Activated CD8-positive, alpha-beta T cell treated with anti-CD3 and anti-CD28 coated beads for 36 hours (primary cell): ENCODE results near the gene LIPT1. TPM values are rescaled to one million over a fixed set of nuclear protein-coding genes. Genes with fewer than 3 reads are reported as not detected.

Experiments
- ATAC-seq: fragments of 200-7000 bp; cut with Tn5 transposase; one replicate; pipeline ENCODE4 v1.10.0; 2021; ENCODE audit warnings: mild to moderate bottlenecking, moderate library complexity
- CTCF ChIA-PET: fragments of 350-600 bp; sonication (Branson Sonifier 250); formaldehyde crosslinking; loops from one replicate; lab custom pipeline; 2021; ENCODE audit warnings: antibody characterized with exemption; lab: Charles Lee
- POLR2A ChIA-PET: fragments of 350-600 bp; sonication (Branson Sonifier 250); formaldehyde crosslinking; loops from one replicate; lab custom pipeline; 2021; ENCODE audit warnings: antibody characterized with exemption; lab: Charles Lee
- DNase-seq: peaks from one replicate; pipeline ENCODE4 v3.0.0-alpha.2; 2020
- H3K27ac Mint-ChIP-seq: one replicate; pipeline ENCODE4 v1.8.0; 2021; ENCODE audit warnings: mild to moderate bottlenecking, mixed read lengths
- H3K27me3 Mint-ChIP-seq: one replicate; pipeline ENCODE4 v1.8.0; 2021; ENCODE audit warnings: mixed read lengths
- H3K36me3 Mint-ChIP-seq: one replicate; pipeline ENCODE4 v1.8.0; 2021; ENCODE audit warnings: low read depth, mixed read lengths
- H3K4me1 Mint-ChIP-seq: one replicate; pipeline ENCODE4 v1.8.0; 2021; ENCODE audit warnings: low read depth, mixed read lengths
- H3K4me3 Mint-ChIP-seq: one replicate; pipeline ENCODE4 v1.8.0; 2021; ENCODE audit warnings: mild to moderate bottlenecking, moderate library complexity, mixed read lengths
- H3K9me3 Mint-ChIP-seq: one replicate; pipeline ENCODE4 v1.8.0; 2021; ENCODE audit warnings: mixed read lengths
- intact Hi-C: fragments of 100-400 bp; cut with micrococcal nuclease; formaldehyde crosslinking; loops from one replicate; pipeline ENCODE4 v1.10.0; 2022
- total RNA-seq, 2 experiments: library from RNA; stranded (reverse); gene quantifications; one replicate each; pipeline ENCODE4 v1.2.3, GENCODE V29; 2021
- TF ChIP-seq, protein P1 (sequence below): fragments of 200-600 bp; IDR thresholded peaks from one replicate; pipeline ENCODE4 v1.8.0; 2022; ENCODE audit warnings: antibody characterized with exemption, mild to moderate bottlenecking

Gene LIPT1
- total RNA-seq, 2 experiments from 2014 or later = 3.3 to 6.0 TPM

DNA sequence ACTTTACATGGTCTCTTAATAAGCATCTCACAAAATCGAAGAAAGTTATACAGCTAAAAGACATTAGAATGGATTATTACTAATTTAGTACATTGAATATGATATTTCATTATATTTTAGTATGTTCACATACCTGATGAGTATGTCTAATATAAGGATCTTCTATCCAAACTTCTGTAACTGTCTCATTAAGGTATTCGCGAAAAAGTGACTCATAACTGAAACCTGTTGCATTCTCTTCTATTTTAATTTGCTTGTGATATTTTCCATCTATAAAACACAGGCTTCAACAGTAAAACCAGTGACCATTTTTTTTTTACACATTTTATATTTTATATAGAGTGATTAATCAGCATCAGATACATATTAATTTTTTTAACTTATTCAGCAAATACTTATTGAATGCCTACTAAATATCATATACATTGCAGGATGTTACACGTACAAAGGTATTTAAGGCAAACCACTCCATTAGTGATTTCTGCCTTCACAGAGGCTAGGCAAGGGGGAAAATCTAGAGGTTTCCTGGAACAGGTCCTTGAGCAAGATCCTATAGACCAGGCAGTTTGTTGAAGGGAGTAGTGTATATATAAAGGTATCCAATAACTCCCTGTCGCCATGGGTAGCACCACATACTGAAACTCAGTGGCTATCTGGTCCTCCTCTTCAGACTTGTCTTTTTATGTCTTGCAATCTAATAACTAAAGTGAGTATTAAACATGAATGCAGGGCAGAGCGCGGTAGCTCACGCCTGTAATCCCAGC is 16.8 kb downstream of the LIPT1 start:
- peak; percentile 45 for ATAC-seq
- H3K27ac Mint-ChIP-seq = peak overlapping the region; percentile 82
- H3K36me3 Mint-ChIP-seq = peaks cover 33% of the 10 kb centered on the region
- H3K4me3 Mint-ChIP-seq = no peak overlapping the region
- POLR2A ChIA-PET = interaction anchor here (0.6 to 0.8 kb wide), 3 partner anchors 9 to 1165 kb away, joined by 3 read pairs; no protein-coding TSS in a partner anchor
- H3K9me3 Mint-ChIP-seq = no peaks in the 10 kb centered on the region
- intact Hi-C loops = no loop called here
- CTCF ChIA-PET = no interaction called here
- peaks cover 39% of the 10 kb centered on the region for H3K4me1 Mint-ChIP-seq
- DNase-seq = no peak
- TF ChIP-seq, protein P1, sequence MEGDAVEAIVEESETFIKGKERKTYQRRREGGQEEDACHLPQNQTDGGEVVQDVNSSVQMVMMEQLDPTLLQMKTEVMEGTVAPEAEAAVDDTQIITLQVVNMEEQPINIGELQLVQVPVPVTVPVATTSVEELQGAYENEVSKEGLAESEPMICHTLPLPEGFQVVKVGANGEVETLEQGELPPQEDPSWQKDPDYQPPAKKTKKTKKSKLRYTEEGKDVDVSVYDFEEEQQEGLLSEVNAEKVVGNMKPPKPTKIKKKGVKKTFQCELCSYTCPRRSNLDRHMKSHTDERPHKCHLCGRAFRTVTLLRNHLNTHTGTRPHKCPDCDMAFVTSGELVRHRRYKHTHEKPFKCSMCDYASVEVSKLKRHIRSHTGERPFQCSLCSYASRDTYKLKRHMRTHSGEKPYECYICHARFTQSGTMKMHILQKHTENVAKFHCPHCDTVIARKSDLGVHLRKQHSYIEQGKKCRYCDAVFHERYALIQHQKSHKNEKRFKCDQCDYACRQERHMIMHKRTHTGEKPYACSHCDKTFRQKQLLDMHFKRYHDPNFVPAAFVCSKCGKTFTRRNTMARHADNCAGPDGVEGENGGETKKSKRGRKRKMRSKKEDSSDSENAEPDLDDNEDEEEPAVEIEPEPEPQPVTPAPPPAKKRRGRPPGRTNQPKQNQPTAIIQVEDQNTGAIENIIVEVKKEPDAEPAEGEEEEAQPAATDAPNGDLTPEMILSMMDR = no peak
- no peaks in the 10 kb centered on the region for H3K27me3 Mint-ChIP-seq

DNA sequence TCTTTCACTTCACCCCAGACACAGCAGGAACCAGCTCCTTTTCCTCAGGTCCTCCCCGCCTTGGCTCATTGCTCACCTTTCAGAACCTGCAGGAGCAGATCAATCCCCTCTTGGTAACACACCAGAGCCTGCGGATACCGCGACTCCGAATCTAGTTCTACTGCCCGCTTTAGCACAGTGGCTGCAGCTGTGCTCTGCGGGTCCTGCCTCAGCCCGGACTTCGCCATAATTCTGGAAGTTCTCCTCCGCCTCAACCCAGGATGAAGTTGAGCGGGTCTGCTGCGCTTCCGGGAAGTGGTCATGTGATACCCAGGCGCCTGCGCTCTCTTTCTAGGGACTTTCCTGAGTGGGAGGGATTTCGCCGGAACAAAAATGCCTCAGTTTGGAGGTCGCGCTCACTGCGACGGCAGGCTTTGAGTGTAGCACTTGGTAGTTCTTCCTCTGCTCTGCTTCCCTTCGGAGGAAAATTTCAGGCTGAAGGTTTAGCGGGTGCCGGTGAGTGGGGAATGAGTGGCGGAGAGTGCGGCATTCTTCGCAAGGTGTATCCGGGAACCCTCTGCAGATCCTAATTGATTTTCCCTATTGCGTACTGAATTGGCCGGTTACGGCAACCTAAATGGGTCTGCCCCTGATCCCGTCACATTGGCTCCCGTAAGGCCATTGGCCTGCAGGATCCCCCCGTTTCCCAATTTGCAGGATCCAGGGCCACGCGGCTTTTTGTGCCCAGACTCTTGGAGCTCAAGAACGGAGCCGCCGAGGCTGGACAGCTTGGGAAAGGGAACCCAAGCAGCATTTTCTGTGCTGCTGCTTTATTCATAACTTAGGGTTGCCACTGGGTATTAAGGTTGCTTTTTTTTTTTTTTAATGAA is 26.2 kb downstream of the LIPT1 start, which contains the start of the genes MITD1 and MRPL30:
MITD1 (minus strand) TSS at position 304 of the 869 bp plus-strand sequence; CDS start at position 227, 77 bp downstream.
MRPL30 (plus strand) TSS at position 430 of the 869 bp plus-strand sequence. CDS start 5,020 bp downstream, outside the sequence.
- peak within 1 kb of the TSS; percentile 97 for H3K27ac Mint-ChIP-seq
- ChIA-PET POLR2A (interaction anchor here (0.6 to 2.3 kb wide), 13 partner anchors 10 to 409 kb away, joined by 3 to 10 read pairs (median 3); partner anchors contain the start of genes LIPT1, TSGA10 and TXNDC9), CTCF (interaction anchor here (0.8 to 2.1 kb wide), 11 partner anchors 9 to 532 kb away, joined by 3 to 8 read pairs (median 5); partner anchors contain the start of genes LIPT1 and TSGA10)
- H3K4me1 Mint-ChIP-seq = peaks cover 48% of the 10 kb centered on the region
- H3K4me3 Mint-ChIP-seq = peak within 1 kb of the TSS; percentile 98
- peaks cover 9% of the 10 kb centered on the region for H3K36me3 Mint-ChIP-seq
- TF ChIP-seq, protein P1 = no peak
- DNase-seq = peak; percentile 91
- peak; percentile 95 for ATAC-seq
- intact Hi-C loops = no loop called here
- no peaks in the 10 kb centered on the region for H3K9me3 Mint-ChIP-seq
- H3K27me3 Mint-ChIP-seq = no peaks in the 10 kb centered on the region

DNA sequence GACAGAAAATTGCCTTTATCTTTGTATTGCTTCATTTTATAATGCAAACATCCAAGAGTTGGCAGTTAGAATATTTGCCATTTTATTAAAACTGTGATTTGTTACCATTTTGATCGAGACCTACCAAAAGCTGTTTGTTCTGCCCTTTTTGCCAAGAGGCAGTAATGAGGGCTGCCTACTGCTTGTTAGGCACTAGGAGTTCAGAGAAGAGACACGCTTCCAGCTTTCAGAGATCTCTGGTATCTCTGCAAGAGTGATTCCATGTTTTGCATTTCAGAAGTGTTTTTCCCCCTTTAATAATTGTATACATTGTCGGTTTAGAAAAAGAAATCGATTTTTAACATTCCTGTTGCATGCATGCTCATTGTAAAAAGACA is 26.8 kb downstream of the LIPT1 start:
- intact Hi-C loops = no loop called here
- no peaks in the 10 kb centered on the region for H3K9me3 Mint-ChIP-seq
- TF ChIP-seq, protein P1 = no peak
- DNase-seq (no peak), ATAC-seq (no peak)
- peak overlapping the region; percentile 98 for H3K4me3 Mint-ChIP-seq
- H3K4me1 Mint-ChIP-seq = peaks cover 48% of the 10 kb centered on the region
- CTCF ChIA-PET = interaction anchor here (0.8 to 2.1 kb wide), 2 partner anchors 18 to 532 kb away, joined by 3 to 4 read pairs; no protein-coding TSS in a partner anchor
- no peaks in the 10 kb centered on the region for H3K27me3 Mint-ChIP-seq
- POLR2A ChIA-PET = interaction anchor here (0.7 to 2.3 kb wide), 3 partner anchors 12 to 27 kb away, joined by 3 to 10 read pairs (median 9); partner anchors contain the start of genes LIPT1 and TSGA10
- H3K27ac Mint-ChIP-seq = peak overlapping the region; percentile 97
- H3K36me3 Mint-ChIP-seq = peaks cover 11% of the 10 kb centered on the region

DNA sequence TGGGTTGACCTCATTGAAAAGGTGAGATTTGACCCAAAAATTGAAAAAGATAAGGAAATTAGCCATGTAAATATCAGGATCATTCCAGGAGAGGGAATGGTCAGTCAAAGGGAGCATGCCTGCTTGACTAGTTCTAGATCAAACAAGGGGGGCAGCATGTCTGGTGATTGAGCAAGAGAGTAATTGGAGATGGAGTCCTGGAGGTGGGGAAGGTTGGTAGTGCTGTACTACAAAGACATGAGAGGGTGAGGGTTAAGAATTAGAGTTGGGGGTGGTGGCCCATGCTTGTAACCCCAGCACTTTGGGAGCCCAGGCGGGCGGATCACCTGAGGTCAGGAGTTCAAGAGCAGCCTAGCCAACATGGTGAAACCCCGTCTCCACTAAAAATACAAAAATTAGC is 28.3 kb downstream of the LIPT1 start:
- intact Hi-C loops = no loop called here
- Mint-ChIP-seq H3K9me3 (no peaks in the 10 kb centered on the region), H3K4me3 (peak overlapping the region; percentile 44), H3K27me3 (no peaks in the 10 kb centered on the region), H3K4me1 (peaks cover 43% of the 10 kb centered on the region), H3K27ac (no peak overlapping the region), H3K36me3 (peaks cover 7% of the 10 kb centered on the region)
- no peak for DNase-seq
- ChIA-PET CTCF (no interaction called here), POLR2A (no interaction called here)
- ATAC-seq = no peak
- TF ChIP-seq, protein P1 = no peak
